T-cell (primary cell): ENCODE measurements around the gene FBXO41. TPM values are rescaled to one million over a fixed set of nuclear protein-coding genes. Genes with fewer than 3 reads are reported as not detected.
A peak's percentile ranks its signal among the peaks of the same experiment; 100 is the strongest.

Experiments
- ATAC-seq, 4 experiments: fragments of 200-7000 bp in 3 of 4; fragments of 150-1000 bp in 1 of 4; cut with Tn5 transposase; replicated peaks in 1 of 4; 1 replicate in 3 of 4; 2 replicates in 1 of 4; pipeline ENCODE4 v1.10.0; 2021; ENCODE audit warnings: moderate library complexity in 3 of 4, mild to moderate bottlenecking in 2 of 4, moderate number of reproducible peaks in 1 of 4
- CTCF ChIA-PET, 2 donors: fragments of 300-600 bp; sonication (Branson Sonifier 250); formaldehyde crosslinking; loops; one replicate each; lab custom pipeline; 2022; ENCODE audit warnings: antibody characterized with exemption in 2 of 2; lab: Charles Lee
- POLR2A ChIA-PET, 2 donors: fragments of 300-600 bp; sonication (Branson Sonifier 250); formaldehyde crosslinking; loops; one replicate each; lab custom pipeline; 2022; ENCODE audit warnings: antibody characterized with exemption in 2 of 2; lab: Charles Lee
- DNase-seq, 35 experiments: peaks; one replicate each; pipeline versions ENCODE4 v3.0.0 to v3.0.0-alpha.2; 2013 to 2023
- H3K27ac ChIP-seq: one replicate; pipeline ENCODE4 v1.5.1; 2013; ENCODE audit warnings: low read length
- H3K27me3 ChIP-seq, 2 experiments: replicated peaks in 1 of 2; 1 replicate in 1 of 2; 2 replicates in 1 of 2; pipeline versions ENCODE4 v1.6.1 to v1.7.0; 2013; ENCODE audit warnings: low read length in 1 of 2, mixed read lengths in 1 of 2; ENCODE audit not compliant: control insufficient read depth in 2 of 2, insufficient read depth in 2 of 2; ENCODE audit errors: extremely low read depth in 1 of 2
- H3K36me3 ChIP-seq, 2 donors: 1 replicate in 1 of 2; 2 replicates in 1 of 2; pipeline versions ENCODE4 v1.6.1 to v1.7.0; 2013; ENCODE audit warnings: low read length in 1 of 2; ENCODE audit not compliant: control insufficient read depth in 2 of 2, insufficient read depth in 1 of 2; ENCODE audit errors: extremely low read depth in 1 of 2
- H3K4me1 ChIP-seq, 2 experiments: 1 replicate in 1 of 2; 2 replicates in 1 of 2; pipeline versions ENCODE4 v1.6.1 to v1.7.0; 2013; ENCODE audit warnings: low read length in 2 of 2, mixed read lengths in 1 of 2; ENCODE audit not compliant: insufficient read depth in 2 of 2, control insufficient read depth in 1 of 2; ENCODE audit errors: extremely low read depth in 1 of 2
- H3K4me3 ChIP-seq, 2 donors: 1 replicate in 1 of 2; 2 replicates in 1 of 2; pipeline versions ENCODE4 v1.5.1 to v1.7.0; 2013; ENCODE audit warnings: mild to moderate bottlenecking in 2 of 2, low read length in 1 of 2, moderate library complexity in 1 of 2; ENCODE audit not compliant: control insufficient read depth in 1 of 2; ENCODE audit errors: extremely low read depth in 1 of 2
- H3K9me3 ChIP-seq: 2 replicates; pipeline ENCODE4 v1.7.0; 2013
- H3K27ac Mint-ChIP-seq, 2 donors: one replicate each; pipeline ENCODE4 v1.8.0; 2020 to 2021; ENCODE audit warnings: mild to moderate bottlenecking in 2 of 2, mixed read lengths in 2 of 2
- H3K27me3 Mint-ChIP-seq, 2 donors: one replicate each; pipeline ENCODE4 v1.8.0; 2021 to 2022; ENCODE audit warnings: mixed read lengths in 2 of 2
- H3K36me3 Mint-ChIP-seq: one replicate; pipeline ENCODE4 v1.8.0; 2021; ENCODE audit warnings: mixed read lengths
- H3K4me1 Mint-ChIP-seq, 3 donors: one replicate each; pipeline ENCODE4 v1.8.0; 2020 to 2022; ENCODE audit warnings: mixed read lengths in 3 of 3, mild to moderate bottlenecking in 1 of 3
- H3K4me3 Mint-ChIP-seq, 3 donors: one replicate each; pipeline ENCODE4 v1.8.0; 2020 to 2022; ENCODE audit warnings: mild to moderate bottlenecking in 3 of 3, mixed read lengths in 3 of 3, moderate library complexity in 3 of 3
- H3K9me3 Mint-ChIP-seq, 3 donors: one replicate each; pipeline ENCODE4 v1.8.0; 2020 to 2022; ENCODE audit warnings: mixed read lengths in 3 of 3
- WGBS: methylation state at CpG from one replicate; pipeline ENCODE4 v1.1.5; 2013; ENCODE audit warnings: missing lambda C conversion rate; ENCODE audit not compliant: insufficient coverage; 5-methylcytosine and 5-hydroxymethylcytosine counted together
- total RNA-seq, 35 experiments: library from RNA in 6 of 35; stranded (reverse) in 6 of 35; fragments of 120-200 nt in 1 of 35; gene quantifications; one replicate each; pipeline versions ENCODE4 v1.2.1 to v1.2.4 and lab custom pipeline; 2013 to 2026

FBXO41 gene
- total RNA-seq, 5 donors from 2014 or later (not counting 1 experiment from before 2014, with no cell fraction given): 17.6 to 23.7 (median 19.6) TPM

GRCh38 chr2:73225513-73226360, 58.5 kb downstream of the FBXO41 start:
- 83% methylated on average over 5 of the region's 9 CpGs for WGBS
- no peaks in the 10 kb centered on the region for H3K4me1 ChIP-seq
- no peaks in the 10 kb centered on the region for H3K9me3 ChIP-seq
- ChIA-PET POLR2A (no interaction called here), CTCF (no interaction called here)
- ATAC-seq (no peak), DNase-seq (no peak)
- no peak overlapping the region for H3K4me3 Mint-ChIP-seq
- no peaks in the 10 kb centered on the region for H3K27me3 ChIP-seq
- no peak overlapping the region for H3K27ac ChIP-seq
- H3K27ac Mint-ChIP-seq: peak overlapping the region in 1 of 2 donors; percentile 39
- no peaks in the 10 kb centered on the region for H3K27me3 Mint-ChIP-seq
- peaks cover 18 to 44% of the 10 kb centered on the region in 2 donors for H3K36me3 ChIP-seq
- peaks cover 0 to under 1% (median 0%) of the 10 kb centered on the region in 3 donors for H3K4me1 Mint-ChIP-seq
- no peak overlapping the region for H3K4me3 ChIP-seq
- peaks cover 26% of the 10 kb centered on the region for H3K36me3 Mint-ChIP-seq
- no peaks in the 10 kb centered on the region for H3K9me3 Mint-ChIP-seq

- Mint-ChIP-seq H3K27me3 (no peaks in the 10 kb centered on the region), H3K36me3 (peaks cover 34% of the 10 kb centered on the region), H3K4me1 (no peaks in the 10 kb centered on the region), H3K9me3 (no peaks in the 10 kb centered on the region), H3K27ac (no peak overlapping the region), H3K4me3 (no peak overlapping the region)
- Histone ChIP-seq H3K4me1 (no peaks in the 10 kb centered on the region), H3K27me3 (no peaks in the 10 kb centered on the region), H3K9me3 (no peaks in the 10 kb centered on the region), H3K27ac (no peak overlapping the region), H3K4me3 (no peak overlapping the region), H3K36me3 (peaks cover 19 to 50% of the 10 kb centered on the region in 2 donors)
- no peak for DNase-seq
- WGBS: 80% methylated on average over 1 of the region's 4 CpGs
- CTCF ChIA-PET: no interaction called here
- POLR2A ChIA-PET: no interaction called here
- no peak for ATAC-seq
Measured at GRCh38 chr2:73223821-73224220, 60.5 kb downstream of the FBXO41 start.

GRCh38 chr2:73218298-73218697, 66.0 kb downstream of the FBXO41 start:
- ChIA-PET POLR2A (interaction anchor here in 1 of 2 donors (1.5 kb wide), 1 partner anchor 15 kb away, joined by 4 read pairs; the partner anchor contains the start of gene PRADC1), CTCF (interaction anchor here in 1 of 2 donors (1.4 kb wide), 1 partner anchor 15 kb away, joined by 7 read pairs; the partner anchor contains the start of gene PRADC1)
- Histone ChIP-seq H3K27me3 (no peaks in the 10 kb centered on the region), H3K4me1 (peaks cover 3 to 12% of the 10 kb centered on the region in 2 experiments), H3K4me3 (no peak overlapping the region), H3K36me3 (peaks cover 11 to 31% of the 10 kb centered on the region in 2 donors), H3K9me3 (no peaks in the 10 kb centered on the region), H3K27ac (no peak overlapping the region)
- ATAC-seq: no peak
- DNase-seq: no peak
- peaks cover 27 to 30% (median 28%) of the 10 kb centered on the region in 3 donors for H3K4me1 Mint-ChIP-seq
- H3K27ac Mint-ChIP-seq: no peak overlapping the region
- peaks cover 27% of the 10 kb centered on the region for H3K36me3 Mint-ChIP-seq
- H3K9me3 Mint-ChIP-seq: no peaks in the 10 kb centered on the region
- no peak overlapping the region for H3K4me3 Mint-ChIP-seq
- no peaks in the 10 kb centered on the region for H3K27me3 Mint-ChIP-seq

GRCh38 chr2:73217826-73218225, 66.5 kb downstream of the FBXO41 start:
- no peaks in the 10 kb centered on the region for H3K27me3 Mint-ChIP-seq
- ChIA-PET CTCF (interaction anchor here in 1 of 2 donors (1.4 kb wide), 1 partner anchor 15 kb away, joined by 7 read pairs; the partner anchor contains the start of gene PRADC1), POLR2A (interaction anchor here in 1 of 2 donors (1.5 kb wide), 1 partner anchor 15 kb away, joined by 4 read pairs; the partner anchor contains the start of gene PRADC1)
- peaks cover 32 to 35% (median 32%) of the 10 kb centered on the region in 3 donors for H3K4me1 Mint-ChIP-seq
- no peaks in the 10 kb centered on the region for H3K9me3 Mint-ChIP-seq
- no peak overlapping the region for H3K27ac Mint-ChIP-seq
- H3K36me3 ChIP-seq: peaks cover 11 to 26% of the 10 kb centered on the region in 2 donors
- H3K36me3 Mint-ChIP-seq: peaks cover 25% of the 10 kb centered on the region
- no peak for ATAC-seq
- no peaks in the 10 kb centered on the region for H3K9me3 ChIP-seq
- DNase-seq: no peak
- WGBS: 100% methylated on average over 1 of the region's 2 CpGs
- H3K4me1 ChIP-seq: peaks cover 3 to 17% of the 10 kb centered on the region in 2 experiments
- H3K27me3 ChIP-seq: no peaks in the 10 kb centered on the region
- H3K4me3 Mint-ChIP-seq: no peak overlapping the region
- no peak overlapping the region for H3K4me3 ChIP-seq
- H3K27ac ChIP-seq: no peak overlapping the region

- H3K4me3 Mint-ChIP-seq: no peak overlapping the region
- H3K27me3 Mint-ChIP-seq: no peaks in the 10 kb centered on the region
- H3K27ac Mint-ChIP-seq: no peak overlapping the region
- CTCF ChIA-PET: interaction anchor here in 1 of 2 donors (1.4 kb wide), 1 partner anchor 16 kb away, joined by 7 read pairs; the partner anchor contains the start of gene PRADC1
- Histone ChIP-seq H3K27ac (no peak overlapping the region), H3K4me3 (no peak overlapping the region), H3K4me1 (peaks cover 5 to 24% of the 10 kb centered on the region in 2 experiments), H3K9me3 (no peaks in the 10 kb centered on the region), H3K27me3 (no peaks in the 10 kb centered on the region), H3K36me3 (peaks cover 8 to 21% of the 10 kb centered on the region in 2 donors)
- POLR2A ChIA-PET: no interaction called here
- peaks cover 20% of the 10 kb centered on the region for H3K36me3 Mint-ChIP-seq
- DNase-seq: no peak
- H3K9me3 Mint-ChIP-seq: no peaks in the 10 kb centered on the region
- ATAC-seq: no peak
- 100% methylated on average over 1 of the region's 5 CpGs for WGBS
- H3K4me1 Mint-ChIP-seq: peaks cover 38 to 41% (median 38%) of the 10 kb centered on the region in 3 donors
Measured at GRCh38 chr2:73217160-73217559, 67.1 kb downstream of the FBXO41 start.

- POLR2A ChIA-PET: interaction anchor here (0.8 to 1.0 kb wide), 2 partner anchors 18 to 21 kb away, joined by 3 to 7 read pairs; partner anchors contain the start of genes CCT7 (in 1 of the 2) and PRADC1 (in 1 of the 2)
- Histone ChIP-seq H3K4me1 (peaks cover 5 to 25% of the 10 kb centered on the region in 2 experiments), H3K36me3 (peaks cover 0 to 5% of the 10 kb centered on the region in 2 donors), H3K27me3 (no peaks in the 10 kb centered on the region), H3K9me3 (no peaks in the 10 kb centered on the region), H3K4me3 (no peak overlapping the region), H3K27ac (no peak overlapping the region)
- Mint-ChIP-seq H3K9me3 (no peaks in the 10 kb centered on the region), H3K4me3 (peak overlapping the region; percentile 79 to 93 (median 81)), H3K36me3 (peaks cover 3% of the 10 kb centered on the region), H3K27ac (peak overlapping the region; percentile 91 to 92), H3K27me3 (no peaks in the 10 kb centered on the region), H3K4me1 (peaks cover 38 to 41% (median 38%) of the 10 kb centered on the region in 3 donors)
- ATAC-seq (no peak), DNase-seq (no peak)
- CTCF ChIA-PET: interaction anchor here (0.6 to 1.2 kb wide), 5 partner anchors 15 to 905 kb away, joined by 3 to 5 read pairs (median 3); partner anchors contain the start of gene PRADC1 (in 1 of the 2)
- 80% methylated on average over 1 of the region's 4 CpGs for WGBS
Measured at GRCh38 chr2:73215254-73215653, 69.0 kb downstream of the FBXO41 start.
